K562 (cell line): ENCODE data around the gene SART3. TPM values are rescaled to one million over a fixed set of nuclear protein-coding genes. Genes with fewer than 3 reads are reported as not detected.

ENCODE experiments used
- ATF1 ChIP-seq, 2 experiments: fragments of 450-650 bp in 1 of 2; IDR thresholded peaks; 2 replicates each; pipeline ENCODE4 v1.6.1; 2016; ENCODE audit warnings: missing compliant biosample characterization in 1 of 2, missing genetic modification characterization in 1 of 2
- CBX2 ChIP-seq: fragments of 200-600 bp; sonication (generic); IDR thresholded peaks from one replicate; pipeline ENCODE4 v1.6.1; 2012; ENCODE audit warnings: mild to moderate bottlenecking, low read length, inconsistent platforms; ENCODE audit not compliant: insufficient read depth, poor library complexity, severe bottlenecking
- DLX4 ChIP-seq: fragments of 250-450 bp; sonication (Bioruptor Pico); IDR thresholded peaks from 2 replicates; pipeline ENCODE4 v1.6.1; 2021; ENCODE audit warnings: mild to moderate bottlenecking
- HIVEP1 ChIP-seq: fragments of 250-450 bp; sonication (Bioruptor Pico); IDR thresholded peaks from 2 replicates; pipeline ENCODE4 v1.4.0; 2020; ENCODE audit warnings: mild to moderate bottlenecking
- MCM5 ChIP-seq: fragments of 450-650 bp; IDR thresholded peaks from 2 replicates; pipeline ENCODE4 v1.6.1; 2016; ENCODE audit warnings: low read depth
- NFIC ChIP-seq: fragments of 450-650 bp; IDR thresholded peaks from 2 replicates; pipeline ENCODE4 v1.6.1; 2017; ENCODE audit warnings: mild to moderate bottlenecking, inconsistent platforms
- PHTF2 ChIP-seq: fragments of 250-450 bp; sonication (Bioruptor Pico); IDR thresholded peaks from 2 replicates; pipeline ENCODE4 v1.5.0; 2021; ENCODE audit warnings: mild to moderate bottlenecking
- PRDM10 ChIP-seq: fragments of 450-650 bp; IDR thresholded peaks from 2 replicates; pipeline ENCODE4 v1.6.1; 2018; ENCODE audit not compliant: partially characterized antibody
- TFAM ChIP-seq: fragments of 250-450 bp; sonication (Bioruptor Pico); conservative IDR thresholded peaks from 2 replicates; pipeline ENCODE4 v1.5.0; 2021; ENCODE audit warnings: mild to moderate bottlenecking, moderate library complexity
- TRIM24 ChIP-seq, 2 experiments: fragments of 450-650 bp; IDR thresholded peaks; 2 replicates each; pipeline ENCODE4 v1.6.1; 2016
- XRCC4 ChIP-seq: IDR thresholded peaks from one replicate; pipeline ENCODE4 v1.6.1; 2011; ENCODE audit not compliant: insufficient read depth, insufficient read length; ENCODE audit errors: extremely low read depth
- ZBTB11 ChIP-seq, 3 experiments: fragments of 200-800 bp in 1 of 3; fragments of 250-450 bp in 1 of 3; fragments of 450-650 bp in 1 of 3; sonication (Bioruptor Pico) in 1 of 3; sonication (Bioruptor generic) in 1 of 3; formaldehyde crosslinking in 1 of 3; IDR thresholded peaks; 2 replicates each; pipeline versions ENCODE4 v1.6.1 to v1.8.0; 2016 to 2022; ENCODE audit warnings: mild to moderate bottlenecking in 2 of 3, missing genetic modification characterization in 2 of 3, missing compliant biosample characterization in 1 of 3, moderate library complexity in 1 of 3
- ZNF224 ChIP-seq: sonication (generic); formaldehyde crosslinking; IDR thresholded peaks from 2 replicates; pipeline ENCODE4 v1.8.0; 2022; ENCODE audit warnings: mild to moderate bottlenecking, missing genetic modification reagents
- ZNF592 ChIP-seq: fragments of 450-650 bp; IDR thresholded peaks from 2 replicates; pipeline ENCODE4 v1.6.1; 2017; ENCODE audit warnings: antibody characterized with exemption, mild to moderate bottlenecking
- polyA plus RNA-seq, 8 experiments: library from polyadenylated mRNA; depleted of rRNA in 4 of 8; stranded (reverse) in 5 of 8; unstranded in 3 of 8; fragments of >200 nt; fragmentation: Nextera tagmentation in 2 of 8; fragmentation: Illumina TruSeq in 1 of 8; extraction: Ambion mirVana in 2 of 8; extraction: Trizol in 1 of 8; gene quantifications; 2 replicates each; pipeline versions ENCODE4 v1.2.1 to v1.2.3, GENCODE V29; 2011 to 2014; ENCODE audit warnings: inconsistent platforms in 1 of 8, missing spikeins in 1 of 8
- total RNA-seq, 7 experiments: library from RNA; depleted of rRNA in 6 of 7; stranded (reverse); fragments of >200 nt in 6 of 7; fragmentation: Illumina TruSeq in 2 of 7; extraction: Trizol in 2 of 7; gene quantifications; 2 replicates each; pipeline versions ENCODE4 v1.2.1 to v1.2.3, GENCODE V29; 2011 to 2021; ENCODE audit warnings: low replicate concordance in 1 of 7

Gene SART3
- total and polyA plus RNA-seq, 9 of the 15 experiments (the other 6 are each of a cell fraction or from before 2014, with no cell fraction given): 8.9 to 167 (median 56.7) TPM

GRCh38 chr12:108560752-108561719 is at the start of gene SART3 (continued):
- TF ChIP-seq NFIC (peak; percentile 12; the same call in 1 of the 2 replicates), ZNF224 (CRISPR knock-in tag) (no peak), TFAM (no peak), PHTF2 (CRISPR knock-in tag) (no peak), CBX2 (no peak), XRCC4 (no peak), ATF1 (CRISPR knock-in tag; IDR thresholded peaks at IDR 0.05) (no peak), ATF1 (tag; IDR thresholded peaks at IDR 0.05) (peak; percentile 94), PRDM10 (no peak), ZNF592 (no peak), ZBTB11 (CRISPR knock-in tag; IDR thresholded peaks at IDR 0.05) (peak in 1 of 3 experiments; percentile 71; a peak in 2 of 6 replicates), DLX4 (CRISPR knock-in tag) (no peak), MCM5 (no peak), HIVEP1 (CRISPR knock-in tag) (no peak), TRIM24 (IDR thresholded peaks at IDR 0.05) (no peak)
